ENCODE data around the gene NDUFAF8. TPM values are rescaled to one million over a fixed set of nuclear protein-coding genes. Genes with fewer than 3 reads are reported as not detected.

NDUFAF8 gene
- total RNA-seq, 1 experiment from 2014 or later, result 60.1 TPM

GRCh38 chr17:81190591-81190990, 48.5 kb upstream of the NDUFAF8 start:
- no peak overlapping the region for H2BK5ac ChIP-seq (ENCODE audit: insufficient read length, low read length)
- no peaks in the 10 kb centered on the region for H3K79me2 ChIP-seq (ENCODE audit: insufficient read depth, low read length)
- H4K5ac ChIP-seq (ENCODE audit: insufficient read length, low read depth, low read length), result no peak overlapping the region
- H3K23ac ChIP-seq (ENCODE audit: insufficient read length, low read depth, low read length), result no peak overlapping the region
- no peak overlapping the region for H3K18ac ChIP-seq (ENCODE audit: insufficient read length, low read depth, low read length)
- H3K4me1 Mint-ChIP-seq, result no peaks in the 10 kb centered on the region
- H3K27me3 Mint-ChIP-seq (ENCODE audit: low read depth), result no peaks in the 10 kb centered on the region
- H3K4ac ChIP-seq (ENCODE audit: low read depth, low read length), result no peak overlapping the region
- no peak for TF ChIP-seq CTCF (conservative IDR thresholded peaks at IDR 0.05)
- H3K9me3 Mint-ChIP-seq, result no peaks in the 10 kb centered on the region
- H3K4me2 ChIP-seq (ENCODE audit: insufficient read depth, insufficient read length, low read length), result no peak overlapping the region
- H2BK20ac ChIP-seq (ENCODE audit: low read depth, low read length, poor library complexity, severe bottlenecking), result no peak overlapping the region
- H3K56ac ChIP-seq (ENCODE audit: insufficient read length, low read depth, low read length), result no peak overlapping the region
- H3K4me1 ChIP-seq (ENCODE audit: insufficient read depth, low read length), result no peaks in the 10 kb centered on the region
- H3K79me1 ChIP-seq (ENCODE audit: insufficient read depth, low read depth, low read length, poor library complexity, severe bottlenecking), result no peaks in the 10 kb centered on the region
- no CpG with 5 or more reads among the region's 28 CpGs for WGBS (ENCODE audit: extremely low coverage, insufficient read length, low lambda C conversion rate)
- H4K20me1 ChIP-seq (ENCODE audit: control insufficient read depth, insufficient read depth, insufficient read length), result no peaks in the 10 kb centered on the region
- H3K14ac ChIP-seq (ENCODE audit: insufficient read depth, low read length), result no peak overlapping the region
- H3K36me3 Mint-ChIP-seq (ENCODE audit: insufficient read depth in 1 of 3, low read depth in 3 of 3), result peaks cover 0 to 10% (median 6%) of the 10 kb centered on the region in 3 experiments; a peak in 5 of 7 replicates
- no peak overlapping the region for H2AFZ ChIP-seq (ENCODE audit: low read length)
- no peaks in the 10 kb centered on the region for H3K9me3 ChIP-seq (ENCODE audit: control insufficient read depth, low read depth, low read length)
- H3K23me2 ChIP-seq (ENCODE audit: insufficient read length, low read depth, low read length, poor library complexity, severe bottlenecking), result no peaks in the 10 kb centered on the region
- H3K27me3 ChIP-seq (ENCODE audit: insufficient read depth, low read length), result no peaks in the 10 kb centered on the region
- no peak overlapping the region for H3K27ac ChIP-seq (ENCODE audit: insufficient read length, low read depth, low read length)
- H2BK15ac ChIP-seq (ENCODE audit: low read depth, low read length), result no peak overlapping the region
- H4K91ac ChIP-seq (ENCODE audit: insufficient read length, low read depth, low read length), result no peak overlapping the region
- no peak overlapping the region for H4K8ac ChIP-seq (replicated peaks; ENCODE audit: insufficient read length, low read depth, low read length)
- no peak overlapping the region for H2AK5ac ChIP-seq (ENCODE audit: insufficient read length, low read length)
- no peak overlapping the region for H2BK12ac ChIP-seq (ENCODE audit: insufficient read length, low read depth, low read length)
- H3T11ph ChIP-seq (ENCODE audit: low read length), result no peak overlapping the region
- no peak overlapping the region for H3K4me3 Mint-ChIP-seq
- no peak for DNase-seq
- H3K27ac Mint-ChIP-seq, result no peak overlapping the region
- no peak overlapping the region for H2BK120ac ChIP-seq (ENCODE audit: low read depth, low read length, poor library complexity, severe bottlenecking)
- H3K9ac ChIP-seq (ENCODE audit: extremely low read depth, insufficient read length, low read length), result no peak overlapping the region
